ENCODE results near the gene ITFG1.
"Not testable (repeated sequence)": the region's sequence is repeated elsewhere in the genome, so short reads cannot be mapped to it uniquely, and the experiment has no call there.

Gene ITFG1

DNA sequence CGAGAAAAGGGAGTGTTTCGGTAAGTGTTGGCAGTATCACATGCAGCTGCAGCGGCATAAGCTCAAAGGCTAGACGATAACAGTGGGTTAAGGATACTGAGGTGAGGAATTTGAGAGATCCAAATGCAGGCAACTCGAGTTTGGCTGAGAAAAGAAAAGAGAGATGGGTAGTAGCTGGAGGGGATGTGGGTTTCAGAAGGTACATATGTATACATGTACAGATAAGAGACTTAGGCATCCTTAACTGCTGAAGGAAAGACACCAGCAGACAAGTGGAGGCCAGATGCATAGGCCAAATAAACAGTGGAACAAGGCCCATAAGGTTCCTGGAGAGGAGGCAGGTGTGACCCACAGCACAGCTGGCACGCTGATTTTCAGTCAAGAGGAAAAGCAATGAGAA, 230.6 kb downstream of the ITFG1 start:
- Histone ChIP-seq H3K9ac (ENCODE audit: insufficient read length) (no peak overlapping the region), H3K4me3 (no peak overlapping the region), H3K36me3 (ENCODE audit: insufficient read depth, low read length) (no peaks in the 10 kb centered on the region), H3K27ac (no peak overlapping the region), H3K9me3 (ENCODE audit: low read depth, low read length) (no peaks in the 10 kb centered on the region)
- TF ChIP-seq POLR2AphosphoS5 (IDR thresholded peaks at IDR 0.05; ENCODE audit: borderline replicate concordance, low read depth, low read length) (no peak), FOXP2 (optimal IDR thresholded peaks at IDR 0.05; ENCODE audit: control extremely low read depth, extremely low read length, insufficient read depth) (no peak), EZH2 (IDR thresholded peaks at IDR 0.05) (no peak)
- no peak for DNase-seq (ENCODE audit: low read depth, low spot score)

GRCh38 chr16:47229053-47230050, 231.5 kb downstream of the ITFG1 start:
- no peak for TF ChIP-seq POLR2AphosphoS5 (IDR thresholded peaks at IDR 0.05; ENCODE audit: borderline replicate concordance, low read depth, low read length)
- no peak overlapping the region for H3K27ac ChIP-seq
- H3K9ac ChIP-seq (ENCODE audit: insufficient read length): no peak overlapping the region
- no peaks in the 10 kb centered on the region for H3K9me3 ChIP-seq (ENCODE audit: low read depth, low read length)
- H3K36me3 ChIP-seq (ENCODE audit: insufficient read depth, low read length): no peaks in the 10 kb centered on the region
- no peak overlapping the region for H3K4me3 ChIP-seq
- DNase-seq (ENCODE audit: low read depth, low spot score): no peak

DNA sequence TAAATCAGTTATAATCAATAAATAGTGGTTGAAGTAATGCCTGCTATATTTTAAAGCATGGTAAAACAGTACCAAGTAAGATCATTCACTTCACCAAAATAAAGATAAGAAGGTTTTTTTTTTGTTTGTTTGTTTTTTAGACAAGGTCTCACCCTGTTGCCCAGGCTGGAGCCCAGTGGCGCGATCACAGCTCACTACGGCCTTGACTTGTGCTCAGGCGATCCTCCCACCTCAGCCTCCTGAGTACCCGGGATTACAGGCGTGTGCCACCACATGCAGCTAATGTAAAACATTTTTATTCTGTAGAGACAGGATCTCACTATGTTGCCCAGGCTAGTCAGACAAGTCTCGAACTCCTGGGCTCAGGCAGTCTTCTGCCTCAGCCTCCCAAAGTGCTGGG, 232.6 kb downstream of the ITFG1 start:
- no peak for TF ChIP-seq FOXP2 (optimal IDR thresholded peaks at IDR 0.05; ENCODE audit: control extremely low read depth, extremely low read length, insufficient read depth)
- Histone ChIP-seq H3K27ac (no peak overlapping the region), H3K9me3 (ENCODE audit: low read depth, low read length) (no peaks in the 10 kb centered on the region), H3K36me3 (ENCODE audit: insufficient read depth, low read length) (no peaks in the 10 kb centered on the region), H3K9ac (ENCODE audit: insufficient read length) (no peak overlapping the region), H3K4me3 (no peak overlapping the region)
- DNase-seq (ENCODE audit: low read depth, low spot score): no peak

DNA sequence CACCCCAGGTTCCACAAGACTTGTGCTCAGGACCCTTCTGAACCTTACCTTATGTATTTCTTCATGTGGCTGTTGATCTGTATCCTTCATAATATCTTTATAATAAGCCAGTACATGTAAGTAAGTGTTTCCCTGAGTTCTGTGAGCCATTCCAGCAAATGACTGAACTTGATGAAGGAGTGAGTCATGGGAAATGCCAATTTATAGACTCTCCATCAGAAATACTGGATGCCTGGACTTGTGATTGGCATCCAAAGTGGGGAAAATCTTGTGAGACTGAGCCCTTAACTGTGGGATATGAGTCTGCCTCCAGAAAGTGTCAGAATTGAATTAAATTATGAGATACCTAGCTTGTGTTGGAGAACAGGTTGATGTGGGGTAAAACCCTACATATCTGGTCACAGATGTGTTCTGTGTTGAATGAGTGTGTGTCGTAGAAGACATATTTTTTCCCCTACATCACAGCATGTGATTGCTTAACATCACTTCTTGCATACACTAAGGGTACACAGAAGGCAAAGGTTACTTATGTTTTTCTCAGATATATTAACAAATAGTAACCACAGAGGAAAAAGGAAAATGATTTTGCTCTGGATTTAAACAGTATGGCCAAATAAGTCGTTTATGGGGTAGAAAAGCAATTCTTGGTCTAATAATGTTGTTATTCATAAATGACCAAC, 247.0 kb downstream of the ITFG1 start:
- H3K4me3 ChIP-seq: no peak overlapping the region

DNA sequence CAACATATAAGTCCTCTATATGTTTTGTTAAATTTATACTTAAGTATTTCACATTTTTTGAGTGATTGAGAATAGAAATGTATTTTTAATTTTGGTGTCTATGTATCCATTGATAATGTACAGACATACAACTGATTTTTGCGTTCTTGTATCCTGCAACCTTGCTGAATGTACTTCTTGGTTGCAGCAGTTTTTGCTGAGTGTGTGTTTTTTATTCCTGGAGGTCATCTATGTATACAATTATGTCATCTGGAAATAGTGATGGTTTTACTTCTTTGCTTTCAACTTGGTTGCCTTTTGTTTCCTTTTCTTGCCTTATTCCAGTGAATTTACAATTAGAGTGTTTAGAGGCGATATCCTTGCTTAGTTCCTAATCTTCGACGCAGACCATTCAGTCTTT, 249.6 kb downstream of the ITFG1 start:
- Histone ChIP-seq H3K4me3 (no peak overlapping the region), H3K9me3 (ENCODE audit: low read depth, low read length) (no peaks in the 10 kb centered on the region)

More for the DNA sequence above, 247.0 kb downstream of the ITFG1 start:
- no peak overlapping the region for H3K27ac ChIP-seq
- TF ChIP-seq POLR2AphosphoS5 (IDR thresholded peaks at IDR 0.05; ENCODE audit: borderline replicate concordance, low read depth, low read length) (no peak), EZH2 (IDR thresholded peaks at IDR 0.05) (no peak), FOXP2 (optimal IDR thresholded peaks at IDR 0.05; ENCODE audit: control extremely low read depth, extremely low read length, insufficient read depth) (no peak)
- no peaks in the 10 kb centered on the region for H3K9me3 ChIP-seq (ENCODE audit: low read depth, low read length)
- H3K36me3 ChIP-seq (ENCODE audit: insufficient read depth, low read length): no peaks in the 10 kb centered on the region
- no peak for DNase-seq (ENCODE audit: low read depth, low spot score)
- no peak overlapping the region for H3K9ac ChIP-seq (ENCODE audit: insufficient read length)

DNA sequence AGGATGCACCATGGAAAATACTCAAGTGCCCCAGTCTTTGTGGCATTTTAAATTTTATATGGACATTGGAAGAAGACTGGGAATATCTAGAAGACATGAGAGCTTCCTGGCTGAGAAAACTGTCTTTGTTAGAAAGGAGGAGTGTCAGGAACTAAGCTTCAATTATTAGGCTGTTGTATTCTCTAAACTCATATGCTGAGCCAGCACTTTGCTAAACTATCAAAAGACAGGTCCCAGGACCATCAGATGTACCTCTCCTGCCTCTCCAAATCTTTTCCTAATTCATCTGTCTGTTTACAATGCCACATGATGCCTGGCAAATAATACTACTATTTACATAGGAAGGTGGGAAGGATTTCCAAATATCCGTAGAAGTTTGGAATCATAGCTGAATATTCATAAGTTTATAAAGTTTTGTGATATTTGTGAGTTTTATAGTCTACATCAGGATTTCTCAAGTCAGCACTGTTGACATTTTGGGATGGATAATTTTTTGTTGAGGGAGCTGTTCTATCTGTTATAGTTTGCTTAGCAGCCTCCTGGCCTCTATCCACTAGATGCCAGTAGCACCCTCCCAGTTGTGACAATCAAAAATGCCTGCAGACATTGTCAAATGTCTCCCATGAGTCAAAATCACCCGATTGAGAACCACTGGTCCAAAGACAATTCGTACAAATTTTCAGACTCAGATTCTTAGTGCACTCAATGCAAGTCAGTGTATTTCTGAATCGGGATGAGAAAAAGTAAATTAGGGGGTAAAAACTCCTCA, 255.9 kb downstream of the ITFG1 start:
- no peak overlapping the region for H3K4me3 ChIP-seq
- no peaks in the 10 kb centered on the region for H3K36me3 ChIP-seq (ENCODE audit: insufficient read depth, low read length)
- DNase-seq (ENCODE audit: low read depth, low spot score): no peak
- H3K27ac ChIP-seq: no peak overlapping the region
- TF ChIP-seq EZH2 (IDR thresholded peaks at IDR 0.05) (no peak), FOXP2 (optimal IDR thresholded peaks at IDR 0.05; ENCODE audit: control extremely low read depth, extremely low read length, insufficient read depth) (no peak), POLR2AphosphoS5 (IDR thresholded peaks at IDR 0.05; ENCODE audit: borderline replicate concordance, low read depth, low read length) (no peak)
- no peaks in the 10 kb centered on the region for H3K9me3 ChIP-seq (ENCODE audit: low read depth, low read length)
- H3K9ac ChIP-seq (ENCODE audit: insufficient read length): no peak overlapping the region

More for the DNA sequence above, 249.6 kb downstream of the ITFG1 start:
- DNase-seq (ENCODE audit: low read depth, low spot score): no peak
- Histone ChIP-seq H3K36me3 (ENCODE audit: insufficient read depth, low read length) (no peaks in the 10 kb centered on the region), H3K9ac (ENCODE audit: insufficient read length) (no peak overlapping the region), H3K27ac (no peak overlapping the region)
- no peak for TF ChIP-seq POLR2AphosphoS5 (IDR thresholded peaks at IDR 0.05; ENCODE audit: borderline replicate concordance, low read depth, low read length)
- no peak for TF ChIP-seq FOXP2 (optimal IDR thresholded peaks at IDR 0.05; ENCODE audit: control extremely low read depth, extremely low read length, insufficient read depth)
- no peak for TF ChIP-seq EZH2 (IDR thresholded peaks at IDR 0.05)

DNA sequence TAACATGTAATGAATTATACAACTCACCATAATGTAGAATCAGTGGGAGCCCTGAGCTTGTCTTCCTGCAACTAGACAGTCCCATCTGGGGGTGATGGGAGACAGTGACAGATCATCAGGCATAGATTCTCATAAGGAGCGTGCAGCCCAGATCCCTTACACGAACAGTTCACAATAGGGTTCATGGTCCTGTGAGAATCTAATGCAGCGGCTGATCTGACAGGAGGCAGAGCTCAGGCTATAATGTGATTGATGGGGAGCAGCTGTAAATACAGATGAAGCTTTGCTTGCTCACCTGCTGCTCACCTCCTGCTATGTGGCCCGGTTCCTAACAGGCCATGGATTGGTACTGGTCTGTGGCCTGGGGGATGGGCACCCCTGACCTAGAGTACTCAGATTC, 257.4 kb downstream of the ITFG1 start:
- not testable (repeated sequence) for H3K4me3 ChIP-seq; H3K9ac ChIP-seq (ENCODE audit: insufficient read length); H3K36me3 ChIP-seq (ENCODE audit: insufficient read depth, low read length); DNase-seq (ENCODE audit: low read depth, low spot score); H3K9me3 ChIP-seq (ENCODE audit: low read depth, low read length); H3K27ac ChIP-seq

DNA sequence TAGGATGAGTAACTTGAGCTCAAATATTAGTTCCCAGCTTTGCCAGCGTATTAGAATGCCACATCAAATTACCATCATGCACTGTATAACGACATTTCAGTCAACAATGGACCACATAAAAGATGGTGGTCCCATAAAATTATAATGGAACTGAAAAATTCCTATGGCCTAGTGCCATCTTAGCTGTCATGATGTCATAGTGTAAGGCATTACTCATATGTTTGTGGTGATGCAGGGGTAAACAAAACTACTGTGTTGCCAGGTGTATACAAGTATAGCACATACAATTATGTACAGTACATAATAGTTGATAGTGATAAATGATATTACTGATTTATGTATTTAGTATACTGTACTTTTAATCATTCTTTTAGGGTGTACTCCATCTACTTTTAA, 262.7 kb downstream of the ITFG1 start:
- no peak for DNase-seq (ENCODE audit: low read depth, low spot score)
- Histone ChIP-seq H3K9ac (ENCODE audit: insufficient read length) (no peak overlapping the region), H3K4me3 (no peak overlapping the region), H3K27ac (no peak overlapping the region), H3K36me3 (ENCODE audit: insufficient read depth, low read length) (no peaks in the 10 kb centered on the region), H3K9me3 (ENCODE audit: low read depth, low read length) (no peaks in the 10 kb centered on the region)
- no peak for TF ChIP-seq EZH2 (IDR thresholded peaks at IDR 0.05)
- no peak for TF ChIP-seq FOXP2 (optimal IDR thresholded peaks at IDR 0.05; ENCODE audit: control extremely low read depth, extremely low read length, insufficient read depth)
- TF ChIP-seq POLR2AphosphoS5 (IDR thresholded peaks at IDR 0.05; ENCODE audit: borderline replicate concordance, low read depth, low read length): no peak

Measured in SK-N-MC (cell line).